ENCODE results near the gene GRB10. TPM values are rescaled to one million over a fixed set of nuclear protein-coding genes. Genes with fewer than 3 reads are reported as not detected.

Gene GRB10
- total RNA-seq, 2 experiments from 2014 or later, result 4.4 TPM

DNA sequence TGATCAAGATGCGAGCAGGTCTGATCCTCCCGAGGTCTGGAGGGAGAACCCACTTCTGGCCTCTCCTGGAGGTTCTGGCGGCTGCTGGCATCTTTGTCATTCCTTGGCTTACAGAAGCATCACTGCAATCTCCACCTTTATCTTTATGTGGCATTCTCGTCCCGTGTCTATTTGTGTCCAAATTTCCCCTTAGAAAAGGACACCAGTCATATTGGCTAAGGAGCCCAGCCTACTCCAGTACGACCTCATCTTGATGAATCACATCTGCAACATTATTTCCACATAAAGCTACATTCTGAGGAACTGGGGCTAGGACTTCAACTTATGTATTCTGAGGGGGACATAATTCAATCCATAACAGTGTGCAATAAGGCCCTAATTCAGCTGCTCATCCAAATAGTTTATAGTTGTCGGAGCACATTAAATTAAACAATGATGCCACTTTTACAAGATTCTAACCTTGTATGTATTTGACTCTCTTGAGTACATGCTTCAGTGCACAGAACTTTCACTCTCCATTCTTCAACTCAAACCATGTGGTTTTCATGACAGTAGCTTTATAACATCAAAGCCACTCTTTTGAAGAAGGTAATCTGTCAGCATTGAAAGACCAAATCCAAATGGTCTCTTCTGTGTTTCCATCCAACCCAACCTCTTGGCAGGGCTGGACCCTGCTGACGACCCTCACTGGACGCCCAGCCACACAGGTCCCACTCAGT lies 131.3 kb downstream of the GRB10 start:
- Mint-ChIP-seq H3K9me3 (no peaks in the 10 kb centered on the region), H3K27ac (no peak overlapping the region), H3K27me3 (no peaks in the 10 kb centered on the region), H3K4me3 (no peak overlapping the region), H3K4me1 (peaks cover 1% of the 10 kb centered on the region), H3K36me3 (ENCODE audit: low read depth) (no peaks in the 10 kb centered on the region)
- ChIA-PET POLR2A (no interaction called here), CTCF (interaction anchor here (1.2 kb wide), 1 partner anchor 18 kb away, joined by 3 read pairs; no protein-coding TSS in a partner anchor)
- no peak for DNase-seq

DNA sequence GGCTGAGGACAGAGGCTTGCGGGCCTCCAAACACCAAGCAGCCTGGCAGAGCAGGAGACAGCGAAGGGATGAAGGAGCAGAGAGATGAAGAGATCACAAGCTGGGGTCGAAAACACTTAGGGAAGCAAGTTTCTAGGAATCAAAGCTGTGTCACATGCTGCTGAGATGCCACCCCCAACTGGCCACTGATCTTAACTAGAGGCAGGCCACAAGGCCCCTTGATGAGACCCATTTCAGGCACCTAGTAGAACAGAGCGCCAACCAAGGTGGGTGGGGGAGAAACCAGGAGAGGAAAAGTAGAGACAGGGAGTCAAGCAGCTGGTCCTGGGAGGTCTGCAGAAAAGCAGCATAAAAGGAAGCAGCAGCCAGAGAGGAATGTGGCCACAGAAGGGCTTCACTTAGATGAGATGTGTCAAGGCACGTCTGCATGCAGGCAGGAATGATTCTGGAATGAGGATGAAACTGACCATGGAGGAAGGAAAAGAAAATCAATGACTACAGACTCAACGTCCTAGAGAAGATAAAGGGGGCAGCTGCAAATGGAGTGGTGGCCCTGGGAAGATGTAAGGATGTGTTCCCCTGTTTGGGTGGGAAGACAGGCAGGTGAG lies 132.5 kb downstream of the GRB10 start:
- DNase-seq, result no peak
- peaks cover 1% of the 10 kb centered on the region for H3K4me1 Mint-ChIP-seq
- ChIA-PET CTCF (no interaction called here), POLR2A (no interaction called here)
- H3K4me3 Mint-ChIP-seq, result no peak overlapping the region
- H3K36me3 Mint-ChIP-seq (ENCODE audit: low read depth), result no peaks in the 10 kb centered on the region
- H3K27ac Mint-ChIP-seq, result no peak overlapping the region
- no peaks in the 10 kb centered on the region for H3K9me3 Mint-ChIP-seq
- H3K27me3 Mint-ChIP-seq, result no peaks in the 10 kb centered on the region

DNA sequence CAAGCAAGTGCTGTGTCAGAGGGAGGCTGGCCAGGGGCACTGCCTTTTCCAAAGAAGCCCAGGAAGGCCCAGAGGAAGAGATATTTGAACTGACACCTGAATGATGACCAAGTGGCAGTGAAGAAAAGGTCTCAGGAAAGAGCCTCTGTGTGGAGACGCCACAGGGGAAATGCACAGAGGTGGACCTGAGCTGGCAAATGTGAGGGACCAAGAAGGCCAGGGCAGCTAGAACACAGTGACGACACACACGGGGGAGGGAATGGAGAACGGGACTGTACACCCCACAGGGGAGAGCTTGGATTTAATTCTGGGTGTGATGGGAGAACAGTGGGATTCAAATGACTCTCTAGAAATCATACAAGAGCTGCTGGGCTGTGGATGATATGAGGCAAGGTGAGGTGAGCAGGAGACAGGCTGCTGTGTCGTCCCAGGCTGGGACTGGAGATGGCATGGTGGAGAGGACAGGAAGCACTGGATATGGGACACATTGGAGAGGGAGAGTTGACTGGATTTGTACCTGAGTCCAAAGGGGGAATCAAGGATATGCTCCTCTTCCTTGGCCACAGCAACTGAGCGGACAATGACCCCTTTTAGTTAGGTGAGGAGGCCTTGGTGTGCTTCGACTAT lies 133.3 kb downstream of the GRB10 start:
- DNase-seq, result no peak
- Mint-ChIP-seq H3K4me1 (peaks cover 1% of the 10 kb centered on the region), H3K27me3 (no peaks in the 10 kb centered on the region), H3K36me3 (ENCODE audit: low read depth) (no peaks in the 10 kb centered on the region), H3K27ac (no peak overlapping the region), H3K4me3 (no peak overlapping the region), H3K9me3 (no peaks in the 10 kb centered on the region)
- ChIA-PET POLR2A (no interaction called here), CTCF (interaction anchor here (1.3 kb wide), 2 partner anchors 194 to 444 kb away, joined by 3 read pairs; no protein-coding TSS in a partner anchor)

DNA sequence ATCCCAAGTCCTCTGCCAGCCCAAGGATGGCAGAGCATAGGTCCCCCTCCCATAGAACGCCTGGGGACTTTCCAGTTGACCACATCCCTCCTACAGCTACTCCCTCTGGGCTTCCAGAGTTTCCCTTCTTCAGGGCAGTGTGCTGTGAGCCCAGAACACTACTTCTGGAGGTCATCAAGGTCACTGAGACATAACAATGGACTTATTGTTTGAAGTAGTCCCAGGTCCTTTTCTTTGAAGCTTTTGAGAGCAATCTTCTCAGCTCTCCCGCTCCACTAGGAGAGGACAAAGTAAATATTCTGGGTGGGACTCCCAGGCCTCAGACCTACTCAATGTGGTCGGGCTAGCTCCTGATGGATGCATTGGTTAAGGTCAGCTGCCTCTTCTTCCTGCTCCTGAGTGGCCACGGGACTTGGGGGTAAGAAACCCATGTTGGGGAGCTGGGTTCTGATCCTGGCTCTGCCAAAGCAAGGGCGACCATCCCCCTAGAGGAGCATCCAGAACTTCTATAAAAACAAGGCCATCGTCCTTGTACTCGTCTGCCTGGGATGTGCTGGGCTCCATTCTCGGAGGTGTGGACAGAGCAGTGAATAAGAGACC lies 134.0 kb downstream of the GRB10 start:
- H3K27ac Mint-ChIP-seq, result no peak overlapping the region
- no peaks in the 10 kb centered on the region for H3K27me3 Mint-ChIP-seq
- no peaks in the 10 kb centered on the region for H3K36me3 Mint-ChIP-seq (ENCODE audit: low read depth)
- CTCF ChIA-PET, result interaction anchor here (0.8 to 1.3 kb wide), 3 partner anchors 11 to 443 kb away, joined by 3 to 5 read pairs (median 3); no protein-coding TSS in a partner anchor
- no peaks in the 10 kb centered on the region for H3K9me3 Mint-ChIP-seq
- no peak for DNase-seq
- POLR2A ChIA-PET, result no interaction called here
- H3K4me1 Mint-ChIP-seq, result peaks cover 1% of the 10 kb centered on the region
- H3K4me3 Mint-ChIP-seq, result no peak overlapping the region

DNA sequence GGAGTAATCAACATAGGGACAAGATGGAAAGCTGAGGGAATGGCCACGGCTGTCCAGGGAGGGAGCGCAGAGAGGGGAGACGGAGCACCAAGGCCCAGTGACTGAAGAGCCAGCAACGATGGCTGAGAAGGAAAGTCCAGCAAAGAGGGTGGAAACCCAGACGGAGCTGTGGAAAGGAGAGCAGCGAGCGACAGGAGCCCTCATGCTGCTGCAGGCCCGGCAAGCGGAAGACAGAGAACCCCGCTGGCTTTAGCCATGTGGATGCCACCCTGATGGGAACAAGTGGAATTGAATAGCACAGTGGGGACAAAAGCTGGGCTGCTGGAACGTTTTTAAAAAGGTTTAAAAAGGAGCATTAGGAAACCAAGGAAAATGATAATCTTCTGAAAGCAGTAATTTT lies 134.6 kb downstream of the GRB10 start:
- no peak for DNase-seq
- Mint-ChIP-seq H3K27ac (no peak overlapping the region), H3K4me3 (no peak overlapping the region), H3K36me3 (ENCODE audit: low read depth) (no peaks in the 10 kb centered on the region), H3K4me1 (peaks cover 1% of the 10 kb centered on the region), H3K27me3 (no peaks in the 10 kb centered on the region), H3K9me3 (no peaks in the 10 kb centered on the region)
- POLR2A ChIA-PET, result no interaction called here
- CTCF ChIA-PET, result interaction anchor here (0.8 to 1.7 kb wide), 4 partner anchors 12 to 443 kb away, joined by 3 to 5 read pairs (median 3); no protein-coding TSS in a partner anchor

DNA sequence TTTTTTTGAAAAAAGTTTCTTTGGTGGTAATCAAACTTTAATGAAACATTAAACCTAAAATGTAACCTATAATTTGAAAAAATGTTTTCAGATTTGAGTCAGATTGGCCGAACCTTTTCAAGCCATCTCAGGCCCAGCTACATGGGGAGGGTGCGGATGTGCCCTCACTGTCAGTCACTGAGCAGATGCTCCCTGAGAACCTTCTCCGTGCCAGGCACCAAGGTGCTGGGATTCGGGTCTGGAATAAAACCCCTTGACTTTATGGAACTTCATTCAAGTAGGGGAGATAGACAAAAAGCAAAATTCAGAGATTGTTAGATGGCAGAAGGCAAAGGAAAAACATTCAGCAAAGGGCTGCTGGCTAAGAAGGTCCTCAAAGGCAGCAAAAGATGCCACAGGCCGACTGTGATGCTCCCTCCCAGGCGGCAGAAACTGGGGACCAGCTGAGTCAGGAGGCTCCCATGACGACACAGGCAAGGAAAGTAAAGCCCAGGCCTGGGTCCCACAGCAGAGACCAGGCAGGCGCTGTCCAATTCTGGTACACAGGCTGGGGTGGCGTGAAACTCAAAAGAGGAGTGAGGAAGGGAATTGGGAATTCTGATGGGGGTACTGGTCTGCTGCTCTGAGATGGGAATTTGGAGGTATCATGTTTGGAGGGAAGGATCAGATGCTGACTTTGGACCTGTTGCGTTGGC lies 135.3 kb downstream of the GRB10 start:
- Mint-ChIP-seq H3K27ac (no peak overlapping the region), H3K4me1 (peaks cover 1% of the 10 kb centered on the region), H3K27me3 (no peaks in the 10 kb centered on the region), H3K9me3 (no peaks in the 10 kb centered on the region), H3K36me3 (ENCODE audit: low read depth) (no peaks in the 10 kb centered on the region), H3K4me3 (no peak overlapping the region)
- CTCF ChIA-PET, result interaction anchor here (0.8 to 1.7 kb wide), 3 partner anchors 13 to 32 kb away, joined by 3 to 5 read pairs (median 3); no protein-coding TSS in a partner anchor
- POLR2A ChIA-PET, result no interaction called here
- DNase-seq, result no peak

DNA sequence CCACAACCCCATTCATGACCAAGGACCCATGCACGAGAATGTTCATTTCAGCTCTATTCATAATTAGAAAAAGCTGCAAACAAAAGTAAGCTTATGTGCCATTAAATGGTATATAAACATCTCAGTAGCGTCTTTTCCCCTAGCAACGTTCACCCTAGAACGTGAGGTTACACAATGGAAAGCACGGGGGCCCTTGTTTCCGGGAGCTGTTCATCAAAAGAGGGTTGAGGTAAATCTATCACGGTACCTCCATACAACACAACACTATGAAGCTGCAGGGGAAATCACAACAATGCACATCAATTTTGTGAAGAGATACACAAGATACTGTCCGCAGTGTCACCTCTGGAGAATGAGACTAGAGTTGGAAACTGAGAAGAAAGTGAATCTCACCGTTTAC lies 136.6 kb downstream of the GRB10 start:
- H3K27me3 Mint-ChIP-seq, result no peaks in the 10 kb centered on the region
- DNase-seq, result no peak
- H3K9me3 Mint-ChIP-seq, result no peaks in the 10 kb centered on the region
- H3K4me1 Mint-ChIP-seq, result no peaks in the 10 kb centered on the region
- CTCF ChIA-PET, result interaction anchor here (0.6 to 1.7 kb wide), 2 partner anchors 31 to 50 kb away, joined by 3 to 4 read pairs; no protein-coding TSS in a partner anchor
- H3K27ac Mint-ChIP-seq, result no peak overlapping the region
- no peak overlapping the region for H3K4me3 Mint-ChIP-seq
- H3K36me3 Mint-ChIP-seq (ENCODE audit: low read depth), result no peaks in the 10 kb centered on the region
- POLR2A ChIA-PET, result no interaction called here

DNA sequence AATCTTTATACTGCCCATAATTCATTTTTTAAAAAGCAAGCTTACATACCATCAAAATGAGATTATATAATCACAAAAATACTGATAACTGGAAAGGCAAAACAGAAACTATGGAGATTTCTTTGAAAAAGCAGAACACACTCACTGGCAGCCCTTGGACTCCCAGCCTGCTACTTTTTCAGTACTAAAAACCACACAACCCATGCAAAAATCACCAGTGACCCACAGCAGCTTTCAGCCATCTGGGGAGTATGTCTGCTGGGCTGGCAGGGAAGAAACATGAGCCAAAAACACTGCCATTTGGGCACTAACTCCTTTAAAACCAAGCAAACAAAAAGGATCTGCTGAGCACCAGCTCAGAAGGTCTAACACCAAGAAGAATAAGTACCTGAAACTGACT lies 137.5 kb downstream of the GRB10 start:
- POLR2A ChIA-PET, result no interaction called here
- Mint-ChIP-seq H3K4me1 (peaks cover 4% of the 10 kb centered on the region), H3K4me3 (no peak overlapping the region), H3K36me3 (ENCODE audit: low read depth) (no peaks in the 10 kb centered on the region), H3K27me3 (no peaks in the 10 kb centered on the region), H3K27ac (no peak overlapping the region), H3K9me3 (no peaks in the 10 kb centered on the region)
- CTCF ChIA-PET, result interaction anchor here (1.0 kb wide), 1 partner anchor 11 kb away, joined by 3 read pairs; no protein-coding TSS in a partner anchor
- no peak for DNase-seq

DNA sequence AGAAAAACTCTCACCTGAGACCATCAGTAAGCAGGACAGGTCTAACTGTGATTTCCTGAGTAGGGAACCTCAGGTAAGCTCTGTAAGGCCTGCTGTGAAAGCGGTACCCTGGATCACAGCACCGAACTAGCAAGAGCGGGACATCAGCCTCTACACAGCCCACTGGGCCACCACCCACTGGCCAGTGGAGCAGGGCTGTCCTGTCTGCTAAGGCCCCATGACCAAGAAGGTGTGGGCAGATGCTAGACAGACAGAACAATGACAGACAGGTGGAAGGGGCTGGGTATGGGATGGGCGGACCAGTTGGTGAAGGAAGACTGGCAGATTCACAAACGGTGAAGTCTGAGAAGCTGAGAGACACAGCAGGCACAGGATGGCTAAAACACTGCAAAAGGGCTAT lies 138.1 kb downstream of the GRB10 start:
- H3K9me3 Mint-ChIP-seq, result no peaks in the 10 kb centered on the region
- no peaks in the 10 kb centered on the region for H3K36me3 Mint-ChIP-seq (ENCODE audit: low read depth)
- no peak for DNase-seq
- H3K4me3 Mint-ChIP-seq, result no peak overlapping the region
- H3K27ac Mint-ChIP-seq, result no peak overlapping the region
- no peaks in the 10 kb centered on the region for H3K27me3 Mint-ChIP-seq
- peaks cover 4% of the 10 kb centered on the region for H3K4me1 Mint-ChIP-seq
- ChIA-PET POLR2A (no interaction called here), CTCF (interaction anchor here (1.0 kb wide), 1 partner anchor 10 kb away, joined by 3 read pairs; no protein-coding TSS in a partner anchor)

DNA sequence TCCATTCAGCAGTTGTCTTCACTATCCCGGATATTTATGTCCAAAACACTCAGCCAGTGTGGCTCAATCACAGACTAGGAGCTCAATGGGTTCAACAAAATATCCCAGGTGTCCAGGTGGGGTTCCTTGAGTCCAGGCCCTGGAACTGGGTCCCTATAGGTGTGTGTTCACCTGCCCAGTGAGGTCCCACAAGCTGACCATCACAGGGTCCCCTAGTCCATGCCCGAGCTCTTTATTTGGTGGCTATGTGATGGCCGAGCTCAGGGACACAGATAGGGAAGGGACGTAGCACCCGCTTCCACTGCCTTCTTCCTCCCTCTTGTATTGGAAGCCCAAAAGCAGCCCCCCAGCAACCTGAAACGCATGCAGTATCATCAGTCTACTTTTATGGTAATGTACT lies 138.6 kb downstream of the GRB10 start:
- DNase-seq, result no peak
- H3K4me3 Mint-ChIP-seq, result no peak overlapping the region
- ChIA-PET CTCF (interaction anchor here (1.0 kb wide), 1 partner anchor 10 kb away, joined by 3 read pairs; no protein-coding TSS in a partner anchor), POLR2A (no interaction called here)
- H3K4me1 Mint-ChIP-seq, result peaks cover 4% of the 10 kb centered on the region
- H3K27ac Mint-ChIP-seq, result no peak overlapping the region
- no peaks in the 10 kb centered on the region for H3K27me3 Mint-ChIP-seq
- no peaks in the 10 kb centered on the region for H3K36me3 Mint-ChIP-seq (ENCODE audit: low read depth)
- H3K9me3 Mint-ChIP-seq, result no peaks in the 10 kb centered on the region

DNA sequence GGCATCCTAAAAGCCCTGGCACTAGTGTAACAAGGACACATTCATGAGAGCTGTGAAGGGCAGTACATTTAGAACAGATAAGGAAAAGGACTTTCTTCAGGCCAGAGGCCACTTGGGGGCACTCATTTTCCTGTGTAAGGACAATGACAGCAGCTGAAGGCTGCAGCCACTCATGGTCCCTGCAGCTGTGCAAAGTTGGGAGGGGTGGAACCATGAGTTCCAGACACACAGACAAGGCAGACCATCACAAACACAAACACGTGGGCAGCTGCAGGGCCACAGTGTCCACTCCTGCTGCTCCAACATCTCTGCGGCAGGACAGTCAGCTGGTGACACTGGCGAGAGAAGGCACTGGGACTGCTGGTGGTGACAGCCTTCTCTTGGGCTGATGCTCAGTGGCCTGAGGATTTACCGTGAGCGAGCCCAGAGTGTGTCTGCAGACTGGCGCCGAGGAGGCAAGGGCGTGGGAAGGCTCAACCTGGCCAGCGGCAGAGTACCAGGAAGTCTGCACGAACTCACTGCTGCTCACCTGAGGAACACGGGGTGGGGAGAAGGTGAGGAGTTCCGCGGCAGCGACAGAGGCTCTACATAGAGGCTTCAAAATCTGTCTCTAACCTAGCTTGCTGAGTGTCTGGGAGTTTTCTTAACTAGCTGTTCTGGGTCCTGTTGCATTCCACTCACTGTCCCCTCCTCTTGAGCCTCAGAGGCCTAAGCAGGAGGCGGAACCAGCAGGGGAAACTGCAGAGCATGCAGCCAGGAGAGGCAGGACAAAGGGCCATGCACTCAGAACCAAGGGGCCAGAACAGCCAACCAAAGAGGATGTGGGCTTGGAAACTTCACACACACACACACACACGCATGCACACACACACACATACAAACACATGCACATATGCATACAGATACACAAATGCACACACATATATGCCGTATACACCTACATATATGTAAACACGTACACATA lies 141.0 kb downstream of the GRB10 start:
- H3K4me3 Mint-ChIP-seq, result no peak overlapping the region
- DNase-seq, result no peak
- CTCF ChIA-PET, result interaction anchor here (0.8 to 1.9 kb wide), 2 partner anchors 9 to 174 kb away, joined by 5 read pairs; no protein-coding TSS in a partner anchor
- peaks cover 6% of the 10 kb centered on the region for H3K27me3 Mint-ChIP-seq
- H3K4me1 Mint-ChIP-seq, result peaks cover 4% of the 10 kb centered on the region
- no peak overlapping the region for H3K27ac Mint-ChIP-seq
- H3K9me3 Mint-ChIP-seq, result no peaks in the 10 kb centered on the region
- POLR2A ChIA-PET, result interaction anchor here (0.6 kb wide), 1 partner anchor 39 kb away, joined by 3 read pairs; no protein-coding TSS in a partner anchor
- H3K36me3 Mint-ChIP-seq (ENCODE audit: low read depth), result peaks cover 2% of the 10 kb centered on the region
